HEK293 (cell line): Measurements from ENCODE around the gene TRAF1.

Experiments used
- CTCF ChIA-PET: fragments of 350-600 bp; formaldehyde crosslinking; extraction: SDS; loops from one replicate; lab custom pipeline; 2021; ENCODE audit warnings: antibody characterized with exemption; lab: Yijun Ruan, JAX
- POLR2A ChIA-PET: fragments of 300-600 bp; formaldehyde crosslinking; extraction: SDS; loops from one replicate; lab custom pipeline; 2020; ENCODE audit warnings: antibody characterized with exemption, inconsistent platforms; lab: Yijun Ruan, JAX
- H3K27ac ChIP-seq: fragments of 200-500 bp; sonication (Bioruptor generic); 2 replicates; pipeline ENCODE4 v1.5.1; 2014; ENCODE audit warnings: low read depth, low read length, control low read depth, inconsistent platforms; ENCODE audit errors: extremely low read depth
- H3K36me3 ChIP-seq, 2 experiments: fragments of 200-500 bp in 1 of 2; sonication (Bioruptor generic) in 1 of 2; 1 replicate in 1 of 2; 2 replicates in 1 of 2; pipeline ENCODE4 v1.5.1; 2014 to 2017; ENCODE audit warnings: inconsistent platforms in 2 of 2, low read length in 2 of 2; ENCODE audit not compliant: control insufficient read depth in 2 of 2, insufficient read depth in 1 of 2
- H3K4me1 ChIP-seq: fragments of 200-500 bp; sonication (Bioruptor generic); 2 replicates; pipeline ENCODE4 v1.5.1; 2014; ENCODE audit warnings: mild to moderate bottlenecking, low read length, inconsistent platforms; ENCODE audit not compliant: control insufficient read depth, insufficient read depth
- H3K4me3 ChIP-seq: 2 replicates; pipeline ENCODE4 v1.5.1; 2011; ENCODE audit warnings: low read depth, mild to moderate bottlenecking, control low read depth, low read length, moderate library complexity
- H3K9me3 ChIP-seq: fragments of 200-500 bp; sonication (Bioruptor generic); 2 replicates; pipeline ENCODE4 v1.5.1; 2014; ENCODE audit warnings: low read depth, low read length, inconsistent platforms; ENCODE audit not compliant: control insufficient read depth, insufficient read depth
- PRDM1 ChIP-seq: fragments of 450-650 bp; formaldehyde crosslinking; IDR thresholded peaks from 2 replicates; pipeline ENCODE4; 2016; ENCODE audit warnings: missing biosample characterization, missing genetic modification characterization
- TCF7L2 ChIP-seq: IDR thresholded peaks from 2 replicates; pipeline ENCODE4 v1.6.1; 2011; ENCODE audit warnings: low read depth, mild to moderate bottlenecking, inconsistent platforms, low read length, moderate library complexity, borderline replicate concordance
- ZFHX2 ChIP-seq: fragments of 450-650 bp; formaldehyde crosslinking; conservative IDR thresholded peaks from 2 replicates; pipeline ENCODE4 v1.5.1; 2016; ENCODE audit warnings: missing biosample characterization, missing genetic modification characterization
- ZFP3 ChIP-seq: fragments of 450-650 bp; formaldehyde crosslinking; IDR thresholded peaks from 2 replicates; pipeline ENCODE4 v1.5.1; 2016; ENCODE audit warnings: low read depth, missing biosample characterization, missing genetic modification characterization
- ZNF112 ChIP-seq: fragments of 450-650 bp; formaldehyde crosslinking; IDR thresholded peaks from 2 replicates; pipeline ENCODE4 v1.5.0; 2017; ENCODE audit warnings: missing biosample characterization, missing genetic modification characterization
- ZNF140 ChIP-seq: fragments of 450-650 bp; formaldehyde crosslinking; IDR thresholded peaks from 2 replicates; pipeline ENCODE4 v1.5.1; 2016; ENCODE audit warnings: missing biosample characterization, missing genetic modification characterization
- ZNF146 ChIP-seq: fragments of 450-650 bp; formaldehyde crosslinking; IDR thresholded peaks from 2 replicates; pipeline ENCODE4 v1.5.1; 2016; ENCODE audit warnings: missing biosample characterization, missing genetic modification characterization
- ZNF2 ChIP-seq: fragments of 450-650 bp; formaldehyde crosslinking; IDR thresholded peaks from 2 replicates; pipeline ENCODE4 v1.5.1; 2016; ENCODE audit warnings: missing biosample characterization, missing genetic modification characterization
- ZNF221 ChIP-seq: fragments of 450-650 bp; formaldehyde crosslinking; IDR thresholded peaks from 2 replicates; pipeline ENCODE4 v1.5.1; 2017; ENCODE audit warnings: missing biosample characterization, missing genetic modification characterization, borderline replicate concordance
- ZNF341 ChIP-seq: fragments of 450-650 bp; formaldehyde crosslinking; IDR thresholded peaks from 2 replicates; pipeline ENCODE4; 2016; ENCODE audit warnings: low read depth, missing biosample characterization, missing genetic modification characterization
- ZNF354C ChIP-seq: fragments of 450-650 bp; formaldehyde crosslinking; IDR thresholded peaks from 2 replicates; pipeline ENCODE4 v1.5.1; 2016; ENCODE audit warnings: missing biosample characterization, missing genetic modification characterization, low read depth, borderline replicate concordance
- ZNF404 ChIP-seq: fragments of 450-650 bp; formaldehyde crosslinking; IDR thresholded peaks from 2 replicates; pipeline ENCODE4 v1.5.1; 2017; ENCODE audit warnings: missing biosample characterization, missing genetic modification characterization
- ZNF423 ChIP-seq: fragments of 450-650 bp; formaldehyde crosslinking; IDR thresholded peaks from 2 replicates; pipeline ENCODE4 v1.5.1; 2016; ENCODE audit warnings: missing biosample characterization, missing genetic modification characterization
- ZNF501 ChIP-seq: fragments of 450-650 bp; formaldehyde crosslinking; IDR thresholded peaks from 2 replicates; pipeline ENCODE4 v1.5.1; 2016; ENCODE audit warnings: missing biosample characterization, missing genetic modification characterization
- ZNF626 ChIP-seq: fragments of 450-650 bp; sonication (Bioruptor Pico); formaldehyde crosslinking; IDR thresholded peaks from 2 replicates; pipeline ENCODE4 v1.5.1; 2018; ENCODE audit warnings: missing biosample characterization, missing genetic modification characterization, inconsistent platforms
- ZNF785 ChIP-seq: fragments of 450-650 bp; formaldehyde crosslinking; IDR thresholded peaks from 2 replicates; pipeline ENCODE4 v1.5.1; 2016; ENCODE audit warnings: missing biosample characterization, missing genetic modification characterization
- TF ChIP-seq, protein P1 (sequence below): sonication (generic); formaldehyde crosslinking; IDR thresholded peaks from 2 replicates; pipeline ENCODE4 v1.8.1; 2022; ENCODE audit warnings: mild to moderate bottlenecking, moderate library complexity, missing genetic modification reagents
- TF ChIP-seq, protein P2 (sequence below): fragments of 450-650 bp; formaldehyde crosslinking; IDR thresholded peaks from 2 replicates; pipeline ENCODE4 v1.5.1; 2016; ENCODE audit warnings: missing biosample characterization, missing genetic modification characterization
- TF ChIP-seq, protein P3 (sequence below): fragments of 450-650 bp; formaldehyde crosslinking; IDR thresholded peaks from 2 replicates; pipeline ENCODE4 v1.5.1; 2016; ENCODE audit warnings: missing biosample characterization, missing genetic modification characterization
- TF ChIP-seq, protein P4 (sequence below): fragments of 450-650 bp; formaldehyde crosslinking; IDR thresholded peaks from 2 replicates; pipeline ENCODE4 v1.5.1; 2016; ENCODE audit warnings: missing biosample characterization, missing genetic modification characterization
- TF ChIP-seq, protein P5 (sequence below): fragments of 450-650 bp; formaldehyde crosslinking; IDR thresholded peaks from 2 replicates; pipeline ENCODE4 v1.5.1; 2017; ENCODE audit warnings: missing biosample characterization, missing genetic modification characterization
- TF ChIP-seq, protein P6 (sequence below): fragments of 450-650 bp; formaldehyde crosslinking; IDR thresholded peaks from 2 replicates; pipeline ENCODE4 v1.5.1; 2017; ENCODE audit warnings: missing biosample characterization, missing genetic modification characterization
- TF ChIP-seq, protein P7 (sequence below): fragments of 450-650 bp; formaldehyde crosslinking; optimal IDR thresholded peaks from 2 replicates; pipeline ENCODE3; 2016; ENCODE audit warnings: missing biosample characterization, mild to moderate bottlenecking, missing genetic modification characterization

TRAF1 gene

DNA sequence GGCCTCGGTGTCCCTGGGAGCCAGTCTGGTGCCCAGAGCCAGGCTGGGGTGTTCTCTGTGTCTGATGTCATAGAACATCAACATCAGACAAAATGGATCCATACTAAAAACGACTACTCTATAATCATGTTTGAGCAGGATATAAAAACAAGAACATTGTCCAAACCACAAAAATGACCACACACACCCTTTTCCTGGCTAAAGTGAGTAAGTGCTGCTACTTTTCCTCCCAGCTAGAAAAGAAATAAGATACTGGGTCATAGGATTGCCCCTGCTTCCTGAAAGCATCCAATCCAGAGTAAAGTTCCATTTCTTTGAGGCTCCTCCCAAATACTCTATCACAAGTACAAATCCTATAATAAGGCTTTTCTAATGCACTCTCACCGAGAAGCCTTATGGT lies 19.7 kb upstream of the TRAF1 start:
- TF ChIP-seq ZNF501 (no peak), ZFHX2 (tag by site-specific recombination) (no peak), ZNF354C (no peak), ZNF2 (tag by site-specific recombination) (no peak), PRDM1 (tag by site-specific recombination) (no peak), ZNF341 (tag by site-specific recombination) (no peak), ZNF221 (no peak), ZNF112 (no peak), ZNF146 (no peak), ZNF404 (tag by site-specific recombination) (no peak), ZNF140 (tag by site-specific recombination) (no peak), ZFP3 (tag by site-specific recombination) (no peak)
- TF ChIP-seq, protein P1, sequence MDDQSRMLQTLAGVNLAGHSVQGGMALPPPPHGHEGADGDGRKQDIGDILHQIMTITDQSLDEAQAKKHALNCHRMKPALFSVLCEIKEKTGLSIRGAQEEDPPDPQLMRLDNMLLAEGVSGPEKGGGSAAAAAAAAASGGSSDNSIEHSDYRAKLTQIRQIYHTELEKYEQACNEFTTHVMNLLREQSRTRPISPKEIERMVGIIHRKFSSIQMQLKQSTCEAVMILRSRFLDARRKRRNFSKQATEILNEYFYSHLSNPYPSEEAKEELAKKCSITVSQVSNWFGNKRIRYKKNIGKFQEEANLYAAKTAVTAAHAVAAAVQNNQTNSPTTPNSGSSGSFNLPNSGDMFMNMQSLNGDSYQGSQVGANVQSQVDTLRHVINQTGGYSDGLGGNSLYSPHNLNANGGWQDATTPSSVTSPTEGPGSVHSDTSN (CRISPR knock-in tag) = no peak
- TF ChIP-seq, protein P2, sequence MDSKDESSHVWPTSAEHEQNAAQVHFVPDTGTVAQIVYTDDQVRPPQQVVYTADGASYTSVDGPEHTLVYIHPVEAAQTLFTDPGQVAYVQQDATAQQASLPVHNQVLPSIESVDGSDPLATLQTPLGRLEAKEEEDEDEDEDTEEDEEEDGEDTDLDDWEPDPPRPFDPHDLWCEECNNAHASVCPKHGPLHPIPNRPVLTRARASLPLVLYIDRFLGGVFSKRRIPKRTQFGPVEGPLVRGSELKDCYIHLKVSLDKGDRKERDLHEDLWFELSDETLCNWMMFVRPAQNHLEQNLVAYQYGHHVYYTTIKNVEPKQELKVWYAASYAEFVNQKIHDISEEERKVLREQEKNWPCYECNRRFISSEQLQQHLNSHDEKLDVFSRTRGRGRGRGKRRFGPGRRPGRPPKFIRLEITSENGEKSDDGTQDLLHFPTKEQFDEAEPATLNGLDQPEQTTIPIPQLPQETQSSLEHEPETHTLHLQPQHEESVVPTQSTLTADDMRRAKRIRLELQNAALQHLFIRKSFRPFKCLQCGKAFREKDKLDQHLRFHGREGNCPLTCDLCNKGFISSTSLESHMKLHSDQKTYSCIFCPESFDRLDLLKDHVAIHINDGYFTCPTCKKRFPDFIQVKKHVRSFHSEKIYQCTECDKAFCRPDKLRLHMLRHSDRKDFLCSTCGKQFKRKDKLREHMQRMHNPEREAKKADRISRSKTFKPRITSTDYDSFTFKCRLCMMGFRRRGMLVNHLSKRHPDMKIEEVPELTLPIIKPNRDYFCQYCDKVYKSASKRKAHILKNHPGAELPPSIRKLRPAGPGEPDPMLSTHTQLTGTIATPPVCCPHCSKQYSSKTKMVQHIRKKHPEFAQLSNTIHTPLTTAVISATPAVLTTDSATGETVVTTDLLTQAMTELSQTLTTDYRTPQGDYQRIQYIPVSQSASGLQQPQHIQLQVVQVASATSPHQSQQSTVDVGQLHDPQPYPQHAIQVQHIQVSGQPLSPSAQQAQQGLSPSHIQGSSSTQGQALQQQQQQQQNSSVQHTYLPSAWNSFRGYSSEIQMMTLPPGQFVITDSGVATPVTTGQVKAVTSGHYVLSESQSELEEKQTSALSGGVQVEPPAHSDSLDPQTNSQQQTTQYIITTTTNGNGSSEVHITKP (tag by site-specific recombination) = no peak
- TF ChIP-seq, protein P3, sequence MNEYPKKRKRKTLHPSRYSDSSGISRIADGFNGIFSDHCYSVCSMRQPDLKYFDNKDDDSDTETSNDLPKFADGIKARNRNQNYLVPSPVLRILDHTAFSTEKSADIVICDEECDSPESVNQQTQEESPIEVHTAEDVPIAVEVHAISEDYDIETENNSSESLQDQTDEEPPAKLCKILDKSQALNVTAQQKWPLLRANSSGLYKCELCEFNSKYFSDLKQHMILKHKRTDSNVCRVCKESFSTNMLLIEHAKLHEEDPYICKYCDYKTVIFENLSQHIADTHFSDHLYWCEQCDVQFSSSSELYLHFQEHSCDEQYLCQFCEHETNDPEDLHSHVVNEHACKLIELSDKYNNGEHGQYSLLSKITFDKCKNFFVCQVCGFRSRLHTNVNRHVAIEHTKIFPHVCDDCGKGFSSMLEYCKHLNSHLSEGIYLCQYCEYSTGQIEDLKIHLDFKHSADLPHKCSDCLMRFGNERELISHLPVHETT (tag by site-specific recombination) = no peak
- TF ChIP-seq, protein P4, sequence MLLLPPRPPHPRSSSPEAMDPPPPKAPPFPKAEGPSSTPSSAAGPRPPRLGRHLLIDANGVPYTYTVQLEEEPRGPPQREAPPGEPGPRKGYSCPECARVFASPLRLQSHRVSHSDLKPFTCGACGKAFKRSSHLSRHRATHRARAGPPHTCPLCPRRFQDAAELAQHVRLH (tag by site-specific recombination) = no peak
- ChIA-PET POLR2A (no interaction called here), CTCF (interaction anchor here (1.0 kb wide), 1 partner anchor 9 kb away, joined by 4 read pairs; no protein-coding TSS in a partner anchor)
- H3K36me3 ChIP-seq = no peaks in the 10 kb centered on the region
- H3K4me3 ChIP-seq = no peak overlapping the region
- no peak overlapping the region for H3K27ac ChIP-seq
- no peaks in the 10 kb centered on the region for H3K4me1 ChIP-seq
- no peaks in the 10 kb centered on the region for H3K9me3 ChIP-seq

DNA sequence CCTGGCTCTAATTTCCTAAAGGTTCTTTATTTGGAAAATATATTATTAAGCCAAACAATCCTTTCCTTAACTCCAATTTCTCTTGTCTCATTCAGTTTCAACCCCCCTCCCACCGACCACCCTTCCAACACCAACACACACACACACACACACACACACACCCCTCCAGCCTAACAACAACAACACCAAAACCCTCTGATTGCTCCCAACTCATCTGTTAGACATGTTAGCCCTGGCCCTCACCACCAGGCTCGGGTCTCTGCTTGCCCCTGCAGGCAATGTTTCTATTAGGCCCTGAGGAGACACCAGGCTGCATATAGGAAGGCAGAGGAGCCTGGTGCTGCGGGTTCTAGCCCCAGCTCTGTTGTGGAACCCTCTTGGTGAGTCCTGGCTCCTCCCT lies 18.4 kb upstream of the TRAF1 start:
- ChIA-PET CTCF (interaction anchor here (1.0 kb wide), 1 partner anchor 8 kb away, joined by 4 read pairs; no protein-coding TSS in a partner anchor), POLR2A (no interaction called here)
- no peak overlapping the region for H3K27ac ChIP-seq
- TF ChIP-seq TCF7L2 (no peak), ZNF423 (tag by site-specific recombination) (no peak), ZNF626 (tag by site-specific recombination) (no peak), ZNF785 (no peak)
- TF ChIP-seq, protein P1 (CRISPR knock-in tag) = no peak
- TF ChIP-seq, protein P5, sequence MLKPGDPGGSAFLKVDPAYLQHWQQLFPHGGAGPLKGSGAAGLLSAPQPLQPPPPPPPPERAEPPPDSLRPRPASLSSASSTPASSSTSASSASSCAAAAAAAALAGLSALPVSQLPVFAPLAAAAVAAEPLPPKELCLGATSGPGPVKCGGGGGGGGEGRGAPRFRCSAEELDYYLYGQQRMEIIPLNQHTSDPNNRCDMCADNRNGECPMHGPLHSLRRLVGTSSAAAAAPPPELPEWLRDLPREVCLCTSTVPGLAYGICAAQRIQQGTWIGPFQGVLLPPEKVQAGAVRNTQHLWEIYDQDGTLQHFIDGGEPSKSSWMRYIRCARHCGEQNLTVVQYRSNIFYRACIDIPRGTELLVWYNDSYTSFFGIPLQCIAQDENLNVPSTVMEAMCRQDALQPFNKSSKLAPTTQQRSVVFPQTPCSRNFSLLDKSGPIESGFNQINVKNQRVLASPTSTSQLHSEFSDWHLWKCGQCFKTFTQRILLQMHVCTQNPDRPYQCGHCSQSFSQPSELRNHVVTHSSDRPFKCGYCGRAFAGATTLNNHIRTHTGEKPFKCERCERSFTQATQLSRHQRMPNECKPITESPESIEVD (tag by site-specific recombination) = no peak
- TF ChIP-seq, protein P6, sequence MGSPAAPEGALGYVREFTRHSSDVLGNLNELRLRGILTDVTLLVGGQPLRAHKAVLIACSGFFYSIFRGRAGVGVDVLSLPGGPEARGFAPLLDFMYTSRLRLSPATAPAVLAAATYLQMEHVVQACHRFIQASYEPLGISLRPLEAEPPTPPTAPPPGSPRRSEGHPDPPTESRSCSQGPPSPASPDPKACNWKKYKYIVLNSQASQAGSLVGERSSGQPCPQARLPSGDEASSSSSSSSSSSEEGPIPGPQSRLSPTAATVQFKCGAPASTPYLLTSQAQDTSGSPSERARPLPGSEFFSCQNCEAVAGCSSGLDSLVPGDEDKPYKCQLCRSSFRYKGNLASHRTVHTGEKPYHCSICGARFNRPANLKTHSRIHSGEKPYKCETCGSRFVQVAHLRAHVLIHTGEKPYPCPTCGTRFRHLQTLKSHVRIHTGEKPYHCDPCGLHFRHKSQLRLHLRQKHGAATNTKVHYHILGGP = no peak
- TF ChIP-seq, protein P7, sequence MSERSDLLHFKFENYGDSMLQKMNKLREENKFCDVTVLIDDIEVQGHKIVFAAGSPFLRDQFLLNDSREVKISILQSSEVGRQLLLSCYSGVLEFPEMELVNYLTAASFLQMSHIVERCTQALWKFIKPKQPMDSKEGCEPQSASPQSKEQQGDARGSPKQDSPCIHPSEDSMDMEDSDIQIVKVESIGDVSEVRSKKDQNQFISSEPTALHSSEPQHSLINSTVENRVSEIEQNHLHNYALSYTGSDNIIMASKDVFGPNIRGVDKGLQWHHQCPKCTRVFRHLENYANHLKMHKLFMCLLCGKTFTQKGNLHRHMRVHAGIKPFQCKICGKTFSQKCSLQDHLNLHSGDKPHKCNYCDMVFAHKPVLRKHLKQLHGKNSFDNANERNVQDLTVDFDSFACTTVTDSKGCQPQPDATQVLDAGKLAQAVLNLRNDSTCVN (tag by site-specific recombination) = no peak
- no peaks in the 10 kb centered on the region for H3K36me3 ChIP-seq
- no peaks in the 10 kb centered on the region for H3K4me1 ChIP-seq
- H3K4me3 ChIP-seq = no peak overlapping the region
- no peaks in the 10 kb centered on the region for H3K9me3 ChIP-seq
